ENCODE results near the gene LRRC28. TPM values are rescaled to one million over a fixed set of nuclear protein-coding genes. Genes with fewer than 3 reads are reported as not detected.

The LRRC28 gene
- total RNA-seq, 1 experiment from 2014 or later, result 21.4 TPM

- DNase-seq (ENCODE audit: low read depth, low spot score), result no peak
- Histone ChIP-seq H3K4me1 (ENCODE audit: control insufficient read depth in 1 of 2, insufficient read depth in 2 of 2, low read length in 2 of 2) (peaks cover 3 to 10% of the 10 kb centered on the region in 2 experiments; a peak in 2 of 4 replicates), H3K36me3 (ENCODE audit: control insufficient read depth in 1 of 2, insufficient read depth in 2 of 2, low read length in 2 of 2) (no peaks in the 10 kb centered on the region), H3K79me2 (ENCODE audit: insufficient read depth, low read length) (no peaks in the 10 kb centered on the region), H3K4me3 (replicated peaks in 1 of 2; ENCODE audit: low read depth in 1 of 2, low read length in 2 of 2) (no peak overlapping the region), H3K9me3 (ENCODE audit: control insufficient read depth in 1 of 2, insufficient read depth in 1 of 2, low read depth in 1 of 2, low read length in 2 of 2) (no peaks in the 10 kb centered on the region), H3K4me2 (ENCODE audit: low read length) (no peak overlapping the region), H3K27ac (ENCODE audit: low read depth, low read length) (no peak overlapping the region), H3K27me3 (ENCODE audit: insufficient read depth, low read length) (no peaks in the 10 kb centered on the region), H4K20me1 (ENCODE audit: insufficient read depth) (no peaks in the 10 kb centered on the region), H3K9me2 (ENCODE audit: insufficient read depth) (no peaks in the 10 kb centered on the region), H3K9ac (ENCODE audit: low read length) (no peak overlapping the region), H2AFZ (ENCODE audit: low read depth, low read length, poor library complexity, severe bottlenecking) (no peak overlapping the region)
- ChIA-PET CTCF (no interaction called here), POLR2A (no interaction called here), RAD21 (ENCODE audit: low non-redundant PET in 1 of 2, low total read pairs in 2 of 2, uncharacterized antibody in 2 of 2, unreplicated experiment in 2 of 2) (interaction anchor here in 1 of 2 experiments (1.4 kb wide), 1 partner anchor 278 kb away, joined by 7 read pairs; no protein-coding TSS in a partner anchor)
- ATAC-seq, result no peak
- TF ChIP-seq ELF1 (IDR thresholded peaks at IDR 0.05; ENCODE audit: borderline replicate concordance, low read depth) (no peak), CEBPB (IDR thresholded peaks at IDR 0.05; ENCODE audit: low read depth) (no peak), ZFX (IDR thresholded peaks at IDR 0.05) (no peak), CBX3 (IDR thresholded peaks at IDR 0.05; ENCODE audit: low read depth) (no peak), POLR2AphosphoS5 (IDR thresholded peaks at IDR 0.05; ENCODE audit: low read depth, low read length) (no peak), MAX (IDR thresholded peaks at IDR 0.05) (no peak)
- intact Hi-C loops (cut with micrococcal nuclease), result loop anchor here (5.0 kb wide), 1 partner anchor 276 kb away; no protein-coding TSS in a partner anchor
- BruUV-seq (replicated peaks), result no TSS peak
Measured at GRCh38 chr15:99426431-99427105, 175.3 kb downstream of the LRRC28 start.

GRCh38 chr15:99427210-99427609, 175.9 kb downstream of the LRRC28 start:
- Histone ChIP-seq H3K4me1 (ENCODE audit: control insufficient read depth in 1 of 2, insufficient read depth in 2 of 2, low read length in 2 of 2) (peaks cover 3 to 10% of the 10 kb centered on the region in 2 experiments; a peak in 2 of 4 replicates), H3K36me3 (ENCODE audit: control insufficient read depth in 1 of 2, insufficient read depth in 2 of 2, low read length in 2 of 2) (no peaks in the 10 kb centered on the region), H3K9ac (ENCODE audit: low read length) (no peak overlapping the region), H3K4me2 (ENCODE audit: low read length) (no peak overlapping the region), H4K20me1 (ENCODE audit: insufficient read depth) (no peaks in the 10 kb centered on the region), H3K4me3 (replicated peaks in 1 of 2; ENCODE audit: low read depth in 1 of 2, low read length in 2 of 2) (no peak overlapping the region), H3K9me3 (ENCODE audit: control insufficient read depth in 1 of 2, insufficient read depth in 1 of 2, low read depth in 1 of 2, low read length in 2 of 2) (no peaks in the 10 kb centered on the region), H3K27ac (ENCODE audit: low read depth, low read length) (no peak overlapping the region), H3K79me2 (ENCODE audit: insufficient read depth, low read length) (no peaks in the 10 kb centered on the region), H3K27me3 (ENCODE audit: insufficient read depth, low read length) (no peaks in the 10 kb centered on the region), H2AFZ (ENCODE audit: low read depth, low read length, poor library complexity, severe bottlenecking) (no peak overlapping the region), H3K9me2 (ENCODE audit: insufficient read depth) (no peaks in the 10 kb centered on the region)
- DNase-seq (ENCODE audit: low read depth, low spot score) (no peak), ATAC-seq (no peak)
- CTCF ChIA-PET, result interaction anchor here (1.0 kb wide), 1 partner anchor 277 kb away, joined by 3 read pairs; no protein-coding TSS in a partner anchor
- RAD21 ChIA-PET (ENCODE audit: low non-redundant PET in 1 of 2, low total read pairs in 2 of 2, uncharacterized antibody in 2 of 2, unreplicated experiment in 2 of 2), result no interaction called here
- no TSS peak for BruUV-seq (replicated peaks)
- POLR2A ChIA-PET, result no interaction called here
- intact Hi-C loops (cut with micrococcal nuclease), result loop anchor here (5.0 kb wide), 1 partner anchor 275 kb away; no protein-coding TSS in a partner anchor
- TF ChIP-seq RAD21 (IDR thresholded peaks at IDR 0.05; ENCODE audit: low read depth) (no peak), FOSL1 (IDR thresholded peaks at IDR 0.05; ENCODE audit: low read depth) (no peak), CEBPB (IDR thresholded peaks at IDR 0.05; ENCODE audit: low read depth) (no peak), ZBTB33 (IDR thresholded peaks at IDR 0.05; ENCODE audit: extremely low read depth, insufficient replicate concordance, low read length) (no peak), JUND (IDR thresholded peaks at IDR 0.05) (no peak), SP1 (IDR thresholded peaks at IDR 0.05; ENCODE audit: low read depth) (no peak), CBX3 (IDR thresholded peaks at IDR 0.05; ENCODE audit: low read depth) (no peak)

Data from HCT116 (cell line).